HepG2 (cell line): ENCODE measurements around the gene SEMA4A. TPM values are rescaled to one million over a fixed set of nuclear protein-coding genes. Genes with fewer than 3 reads are reported as not detected.

Experiments used
- ATAC-seq: fragments of 200-7000 bp; cut with Tn5 transposase; 3 replicates; pipeline ENCODE4 v1.9.1; 2020; ENCODE audit warnings: mild to moderate bottlenecking, moderate library complexity
- BruUV-seq: library from RNA; stranded (reverse); fragments of 400-500 nt; replicated peaks from 2 replicates; lab custom pipeline; 2021; lab: Mats Ljungman, UMichigan
- CTCF ChIA-PET: fragments of 300-600 bp; formaldehyde crosslinking; extraction: SDS; loops from one replicate; lab custom pipeline; 2021; ENCODE audit warnings: low total read pairs, inconsistent platforms, low intra/inter-chr PET ratio; lab: Yijun Ruan, JAX
- POLR2A ChIA-PET: fragments of 350-600 bp; sonication (Branson Sonifier 250); formaldehyde crosslinking; loops from one replicate; lab custom pipeline; 2020; ENCODE audit warnings: antibody characterized with exemption, inconsistent platforms; lab: Yijun Ruan, JAX
- DNase-seq: peaks from one replicate; pipeline ENCODE4 v3.0.0-alpha.2; 2015; ENCODE audit warnings: low spot score
- FAIRE-seq: peaks from 3 replicates; lab custom pipeline; 2011; peaks lifted over from hg19 to GRCh38; lab: Jason Lieb, UNC
- H2AFZ ChIP-seq: one replicate; pipeline ENCODE4 v1.6.1; 2011; ENCODE audit warnings: low read length, inconsistent platforms
- H3K27ac ChIP-seq: fragments of 300-600 bp; 3 replicates; pipeline ENCODE4 v1.8.0; 2011; ENCODE audit warnings: mixed run types, mild to moderate bottlenecking, mixed read lengths, low read length, inconsistent platforms; ENCODE audit not compliant: insufficient read depth; ENCODE audit errors: extremely low read length
- H3K27me3 ChIP-seq, 2 experiments: fragments of 200-600 bp in 1 of 2; 2 replicates in 1 of 2; 3 replicates in 1 of 2; pipeline versions ENCODE4 v1.6.0 to v1.8.0; 2011; ENCODE audit warnings: low read length in 2 of 2, mild to moderate bottlenecking in 2 of 2, moderate library complexity in 2 of 2, inconsistent platforms in 1 of 2; ENCODE audit not compliant: insufficient read depth in 2 of 2, control insufficient read depth in 1 of 2
- H3K36me3 ChIP-seq, 2 experiments: fragments of 200-600 bp in 1 of 2; replicated peaks in 1 of 2; 2 replicates in 1 of 2; 3 replicates in 1 of 2; pipeline versions ENCODE4 v1.5.1 to v1.8.0; 2011; ENCODE audit warnings: low read length in 2 of 2, inconsistent platforms in 1 of 2; ENCODE audit not compliant: insufficient read depth in 2 of 2, control insufficient read depth in 1 of 2
- H3K4me1 ChIP-seq: 2 replicates; pipeline ENCODE4 v1.5.1; 2012; ENCODE audit warnings: low read length, inconsistent platforms; ENCODE audit not compliant: insufficient read depth
- H3K4me2 ChIP-seq: 2 replicates; pipeline ENCODE4 v1.6.0; 2011; ENCODE audit warnings: low read depth, low read length, inconsistent platforms
- H3K4me3 ChIP-seq, 3 experiments: fragments of 200-600 bp in 1 of 3; sonication (generic), shearing (Covaris generic) in 1 of 3; replicated peaks in 1 of 3; 2 replicates each; pipeline ENCODE4 v1.5.1; 2011 to 2016; ENCODE audit warnings: low read length in 3 of 3, inconsistent platforms in 2 of 3, low read depth in 2 of 3, mild to moderate bottlenecking in 2 of 3, control low read depth in 1 of 3, mixed read lengths in 1 of 3; ENCODE audit not compliant: insufficient read depth in 1 of 3
- H3K79me2 ChIP-seq: one replicate; pipeline ENCODE4 v1.6.1; 2011; ENCODE audit warnings: low read length, inconsistent platforms; ENCODE audit not compliant: insufficient read depth
- H3K9ac ChIP-seq: 2 replicates; pipeline ENCODE4 v1.6.0; 2011; ENCODE audit warnings: mild to moderate bottlenecking, low read depth, low read length, inconsistent platforms; ENCODE audit not compliant: insufficient read depth
- H3K9me3 ChIP-seq: 2 replicates; pipeline ENCODE4 v1.5.1; 2012; ENCODE audit warnings: mild to moderate bottlenecking, low read length
- H4K20me1 ChIP-seq: 2 replicates; pipeline ENCODE4 v1.6.0; 2011; ENCODE audit warnings: inconsistent platforms, mild to moderate bottlenecking, low read length, moderate library complexity; ENCODE audit not compliant: insufficient read depth
- JUN ChIP-seq: sonication (generic); formaldehyde crosslinking; IDR thresholded peaks from 2 replicates; pipeline ENCODE4 v1.4.0; 2020; ENCODE audit warnings: mild to moderate bottlenecking, missing genetic modification reagents
- KAT8 ChIP-seq: IDR thresholded peaks from 2 replicates; pipeline ENCODE4 v1.6.1; 2016; ENCODE audit warnings: missing genetic modification reagents, missing compliant biosample characterization
- KDM4B ChIP-seq: sonication (generic); formaldehyde crosslinking; IDR thresholded peaks from 2 replicates; pipeline ENCODE4 v1.4.0; 2020; ENCODE audit warnings: missing genetic modification reagents
- KDM5B ChIP-seq: sonication (generic); formaldehyde crosslinking; IDR thresholded peaks from 2 replicates; pipeline ENCODE4 v1.4.0; 2020; ENCODE audit warnings: missing genetic modification reagents, mild to moderate bottlenecking, borderline replicate concordance
- MAFG ChIP-seq: sonication (generic); formaldehyde crosslinking; IDR thresholded peaks from 2 replicates; pipeline ENCODE4 v1.5.1; 2020; ENCODE audit warnings: mild to moderate bottlenecking, missing genetic modification reagents
- MED8 ChIP-seq: sonication (generic); formaldehyde crosslinking; IDR thresholded peaks from 2 replicates; pipeline ENCODE4 v1.8.1; 2023; ENCODE audit warnings: mild to moderate bottlenecking, missing genetic modification reagents; ENCODE audit not compliant: insufficient replicate concordance
- MTA1 ChIP-seq: sonication (generic); formaldehyde crosslinking; IDR thresholded peaks from 2 replicates; pipeline ENCODE4 v1.4.0; 2020; ENCODE audit warnings: missing genetic modification reagents, mild to moderate bottlenecking, borderline replicate concordance
- ZGPAT ChIP-seq: IDR thresholded peaks from 2 replicates; pipeline ENCODE4 v1.6.1; 2016; ENCODE audit warnings: mild to moderate bottlenecking
- ZNF281 ChIP-seq: sonication (generic); formaldehyde crosslinking; IDR thresholded peaks from 2 replicates; pipeline ENCODE4 v1.4.0; 2020; ENCODE audit warnings: missing genetic modification reagents, borderline replicate concordance
- ZNF431 ChIP-seq: sonication (generic); formaldehyde crosslinking; IDR thresholded peaks from 2 replicates; pipeline ENCODE4 v1.9.0; 2022; ENCODE audit warnings: missing genetic modification reagents, low read depth, mild to moderate bottlenecking, borderline replicate concordance
- ZNF616 ChIP-seq: sonication (generic); formaldehyde crosslinking; IDR thresholded peaks from 2 replicates; pipeline ENCODE4 v1.5.0; 2020; ENCODE audit warnings: low read depth, mild to moderate bottlenecking, missing genetic modification reagents
- ZNF629 ChIP-seq: sonication (generic); formaldehyde crosslinking; conservative IDR thresholded peaks from 2 replicates; pipeline ENCODE4 v1.5.0; 2020; ENCODE audit warnings: missing genetic modification reagents
- ZNF784 ChIP-seq: sonication (generic); formaldehyde crosslinking; IDR thresholded peaks from 2 replicates; pipeline ENCODE4 v1.5.1; 2020; ENCODE audit warnings: missing genetic modification reagents, mild to moderate bottlenecking, borderline replicate concordance
- WGBS: methylation state at CpG from one replicate; pipeline ENCODE4 v1.1.6; 2017; ENCODE audit warnings: low lambda C conversion rate; 5-methylcytosine and 5-hydroxymethylcytosine counted together
- in situ Hi-C: cut with HindIII; loops from 2 replicates; pipeline ENCODE4 v1.10.0; 2017; ENCODE audit warnings: low pct_unique_long_range_greater_than_20kb; ENCODE audit not compliant: extremely low pct_ligation_motif_present
- intact Hi-C: fragments of 100-400 bp; cut with micrococcal nuclease; formaldehyde crosslinking; loops from one replicate; pipeline ENCODE4 v1.10.0; 2022; ENCODE audit not compliant: unreplicated experiment
- polyA plus RNA-seq, 8 experiments: library from polyadenylated mRNA; depleted of rRNA in 3 of 8; stranded (reverse) in 7 of 8; unstranded in 1 of 8; fragments of >200 nt; fragmentation: Illumina TruSeq in 4 of 8; extraction: Trizol in 4 of 8; gene quantifications; 2 replicates each; pipeline versions ENCODE4 v1.2.1 to v1.2.3, GENCODE V29; 2011 to 2016; ENCODE audit warnings: low read depth in 4 of 8, missing spikeins in 1 of 8, mixed read lengths in 1 of 8; ENCODE audit not compliant: insufficient read depth in 1 of 8
- total RNA-seq, 5 experiments: library from RNA; depleted of rRNA; stranded (reverse); fragments of >200 nt; fragmentation: Illumina TruSeq; extraction: Trizol; gene quantifications; 2 replicates each; pipeline ENCODE4 v1.2.3, GENCODE V29; 2016; ENCODE audit warnings: low read depth in 1 of 5

SEMA4A gene
- total and polyA plus RNA-seq, 2 of the 13 experiments (the other 11 are each of a cell fraction or from before 2014, with no cell fraction given): 0.09 to 0.20 TPM

- WGBS: 70% methylated on average over 22 of the region's 22 CpGs
- ATAC-seq (no peak), DNase-seq (no peak), FAIRE-seq (no peak)
- no peak overlapping the region for H3K27ac ChIP-seq
- CTCF ChIA-PET: no interaction called here
- in situ Hi-C loops: no loop called here
- H4K20me1 ChIP-seq: no peaks in the 10 kb centered on the region
- intact Hi-C loops: no loop called here
- no peak overlapping the region for H3K4me2 ChIP-seq
- TF ChIP-seq MED8 (CRISPR knock-in tag): no peak
- no peak for TF ChIP-seq ZNF431 (CRISPR knock-in tag)
- TF ChIP-seq ZNF281 (CRISPR knock-in tag): peak; percentile 26; the same call in 1 of the 2 replicates
- no peaks in the 10 kb centered on the region for H3K79me2 ChIP-seq
- no TSS peak for BruUV-seq
- no peak overlapping the region for H3K4me3 ChIP-seq
- H3K9ac ChIP-seq: no peak overlapping the region
- peaks cover 0 to 8% of the 10 kb centered on the region in 2 experiments; a peak in 1 of 5 replicates for H3K27me3 ChIP-seq
- no peak overlapping the region for H2AFZ ChIP-seq
- no peaks in the 10 kb centered on the region for H3K36me3 ChIP-seq
- peaks cover 32% of the 10 kb centered on the region for H3K4me1 ChIP-seq
- POLR2A ChIA-PET: no interaction called here
- H3K9me3 ChIP-seq: no peaks in the 10 kb centered on the region
Measured at GRCh38 chr1:156160743-156161171, 7.4 kb downstream of the SEMA4A start.

GRCh38 chr1:156162430-156163037 lies 9.1 kb downstream of the SEMA4A start:
- H3K27me3 ChIP-seq: peaks cover 0 to 6% of the 10 kb centered on the region in 2 experiments; a peak in 1 of 5 replicates
- ChIA-PET POLR2A (interaction anchor here (1.4 kb wide), 1 partner anchor 50 kb away, joined by 4 read pairs; the partner anchor contains the start of gene PMF1), CTCF (no interaction called here)
- FAIRE-seq: no peak
- no peaks in the 10 kb centered on the region for H3K9me3 ChIP-seq
- no peaks in the 10 kb centered on the region for H3K79me2 ChIP-seq
- no peak overlapping the region for H3K9ac ChIP-seq
- H3K4me2 ChIP-seq: peak overlapping the region; percentile 16; the same call in 1 of the 2 replicates
- intact Hi-C loops (no loop called here), in situ Hi-C loops (no loop called here)
- peak overlapping the region; percentile 59 for H2AFZ ChIP-seq
- no peak overlapping the region for H3K27ac ChIP-seq
- WGBS: 30% methylated on average over 5 of the region's 5 CpGs
- H3K4me1 ChIP-seq: peaks cover 34% of the 10 kb centered on the region
- H4K20me1 ChIP-seq: no peaks in the 10 kb centered on the region
- no TSS peak for BruUV-seq
- peak; percentile 75 for ATAC-seq
- no peaks in the 10 kb centered on the region for H3K36me3 ChIP-seq
- no peak for DNase-seq
- no peak overlapping the region for H3K4me3 ChIP-seq
- no peak for TF ChIP-seq ZNF784 (CRISPR knock-in tag)
- TF ChIP-seq JUN (CRISPR knock-in tag): no peak
- no peak for TF ChIP-seq MTA1
- no peak for TF ChIP-seq MAFG
- no peak for TF ChIP-seq KAT8 (CRISPR knock-in tag)
- no peak for TF ChIP-seq ZGPAT (CRISPR knock-in tag)
- no peak for TF ChIP-seq KDM4B (CRISPR knock-in tag)
- TF ChIP-seq KDM5B (CRISPR knock-in tag): no peak
- TF ChIP-seq ZNF616: no peak
- TF ChIP-seq ZNF629 (CRISPR knock-in tag): no peak
